Left lobe of liver (tissue), 2 donors: Measurements from ENCODE around the gene TBKBP1. TPM values are rescaled to one million over a fixed set of nuclear protein-coding genes. Genes with fewer than 3 reads are reported as not detected.

Experiments
- ATAC-seq: fragments of 200-7000 bp; cut with Tn5 transposase; one replicate; pipeline ENCODE4 v1.9.1; 2020; ENCODE audit warnings: mild to moderate bottlenecking, moderate library complexity
- DNase-seq: peaks from one replicate; pipeline ENCODE4 v3.0.0-alpha.2; 2020; ENCODE audit warnings: low spot score
- total RNA-seq: library from RNA; stranded (reverse); gene quantifications from one replicate; pipeline ENCODE4 v1.2.1, GENCODE V29; 2021
- donor health status: DM: no; HTN: no; CAD: no; lungs with moderate emphysema.
- donor health status: DM: no; HTN: yes; CAD: no.

TBKBP1 gene
- total RNA-seq, 1 donor from 2014 or later = 2.2 TPM

DNA sequence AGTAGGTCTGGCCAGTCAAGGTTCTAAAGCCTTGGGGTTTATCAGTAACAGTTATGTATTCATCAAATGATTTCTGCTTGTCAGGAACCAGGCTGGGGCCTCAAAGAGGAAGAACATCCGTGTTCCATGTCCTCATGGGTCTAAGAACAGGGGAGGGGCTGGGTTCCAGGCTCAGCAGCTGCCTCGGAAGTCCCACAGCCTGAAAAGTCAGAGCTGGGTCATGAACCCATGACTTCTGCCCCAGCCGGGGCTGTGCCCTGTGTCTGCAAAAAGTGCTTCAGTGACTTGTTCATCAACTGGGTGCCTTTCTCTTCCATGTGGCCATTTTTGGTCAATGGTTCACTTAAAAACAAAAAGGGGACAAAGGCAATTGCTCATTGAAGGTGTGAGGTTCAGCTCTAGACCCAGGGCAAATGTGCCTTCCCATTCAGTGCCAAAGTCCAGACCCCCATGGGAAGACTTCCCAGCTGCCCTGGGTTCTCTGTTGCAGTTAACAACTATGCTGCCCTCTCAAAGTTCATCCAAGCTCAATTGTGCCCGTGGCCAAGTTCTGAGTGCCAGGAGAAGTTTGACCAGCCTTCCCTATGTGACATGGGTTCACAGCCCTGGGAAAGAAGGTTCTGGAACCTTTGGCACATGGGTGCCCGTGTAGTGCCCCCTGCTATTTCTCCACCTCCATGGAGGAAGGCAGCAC is 18.5 kb downstream of the TBKBP1 start:
- peak; percentile 43 for ATAC-seq
- DNase-seq = no peak

DNA sequence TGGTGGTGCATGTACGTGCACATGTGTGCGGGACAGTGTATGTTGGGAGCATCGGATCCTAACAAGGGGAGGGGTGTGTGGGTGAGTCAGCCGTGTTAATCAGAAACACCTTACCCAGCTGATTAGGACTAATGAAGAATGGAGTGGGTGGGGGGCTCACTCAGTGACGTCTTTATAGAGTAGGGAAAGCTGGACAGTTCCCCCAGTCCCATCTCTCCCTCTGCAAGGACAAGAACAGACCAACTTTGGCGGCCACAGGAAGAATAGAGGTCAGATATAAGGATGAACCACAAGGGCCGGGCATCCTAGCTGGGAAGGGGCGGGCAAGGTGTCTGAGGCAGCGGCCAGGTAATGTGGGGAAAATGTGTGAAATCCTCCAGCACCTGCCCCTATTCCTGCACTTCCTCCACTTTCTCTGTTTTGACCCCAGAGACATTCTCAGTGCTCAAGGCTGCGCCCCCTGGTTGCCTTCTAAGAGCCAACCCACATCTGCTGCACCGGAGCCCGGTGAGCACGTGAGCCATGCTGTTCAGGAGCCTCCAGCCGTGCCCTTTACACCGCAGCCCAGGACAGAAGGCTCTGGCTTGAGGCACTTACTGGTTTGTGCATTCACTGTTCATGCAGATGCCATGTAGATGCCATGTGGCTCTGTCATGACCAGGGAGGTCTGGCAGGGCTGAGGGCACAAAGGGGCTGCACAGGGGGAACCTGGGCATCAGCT is 20.2 kb downstream of the TBKBP1 start:
- ATAC-seq = no peak

DNA sequence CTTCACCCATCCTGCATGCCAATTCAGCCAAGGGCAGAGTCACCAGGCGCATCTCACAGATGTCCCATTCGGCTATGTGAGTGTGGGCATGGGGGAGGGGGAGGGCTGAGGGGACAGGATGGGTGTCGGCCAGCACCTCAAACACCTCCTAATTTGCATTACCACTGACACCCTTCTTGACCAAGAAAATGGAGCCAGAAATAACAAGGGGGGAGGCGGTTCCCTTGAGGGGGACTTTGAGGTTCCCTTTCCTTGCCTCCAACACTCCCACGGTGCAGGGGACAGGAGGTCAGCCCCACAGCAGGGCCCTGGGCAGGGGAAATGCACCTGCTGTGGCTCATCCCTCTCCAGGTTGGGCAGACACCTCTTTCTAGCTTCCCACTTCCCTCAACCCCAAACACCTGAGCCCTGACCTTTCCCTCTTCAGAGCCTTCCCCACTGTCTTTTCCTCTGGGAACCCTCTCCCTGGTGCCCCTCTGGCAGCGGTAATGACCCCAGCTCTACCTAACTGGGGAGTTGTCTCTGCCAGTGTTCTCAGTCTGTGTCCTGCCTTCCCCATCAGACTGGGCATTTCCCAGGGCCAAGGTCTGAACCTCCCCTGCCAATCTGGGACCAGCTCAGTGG is 20.9 kb downstream of the TBKBP1 start:
- DNase-seq (no peak), ATAC-seq (no peak)

More for the DNA sequence above, 20.2 kb downstream of the TBKBP1 start:
- no peak for DNase-seq

DNA sequence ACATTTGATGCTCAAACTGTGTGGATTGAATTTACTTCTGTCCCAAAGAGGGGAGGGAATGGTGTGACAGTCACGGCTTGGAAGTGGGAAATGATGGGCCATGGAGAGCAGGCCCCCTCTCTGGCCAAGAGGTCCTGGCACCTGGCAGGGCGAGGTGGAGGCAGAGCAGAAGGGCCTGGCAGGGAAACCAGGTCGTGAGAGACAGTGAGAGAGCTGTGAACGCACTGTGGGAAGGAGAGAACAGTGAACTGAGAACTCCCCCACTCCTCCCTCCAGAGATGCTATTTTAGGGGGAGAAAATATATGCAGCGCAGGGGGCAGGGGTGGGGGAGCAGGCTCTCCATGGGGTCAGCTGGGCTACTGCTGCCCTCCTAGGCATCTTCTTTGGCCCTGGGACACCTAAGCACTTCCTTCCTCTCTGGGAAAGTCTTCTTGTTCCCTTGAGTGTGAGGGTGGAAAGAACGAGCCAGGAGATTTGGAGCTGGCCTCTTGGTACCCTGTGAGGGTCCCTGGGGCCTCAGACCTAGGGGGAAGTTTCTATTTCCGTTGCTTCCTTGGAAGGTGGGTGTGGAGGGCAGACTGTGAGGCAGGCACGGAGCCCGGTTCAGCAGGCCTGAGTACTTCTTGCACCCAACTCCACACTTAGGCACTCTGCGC is 21.8 kb downstream of the TBKBP1 start:
- DNase-seq = no peak
- ATAC-seq = no peak

DNA sequence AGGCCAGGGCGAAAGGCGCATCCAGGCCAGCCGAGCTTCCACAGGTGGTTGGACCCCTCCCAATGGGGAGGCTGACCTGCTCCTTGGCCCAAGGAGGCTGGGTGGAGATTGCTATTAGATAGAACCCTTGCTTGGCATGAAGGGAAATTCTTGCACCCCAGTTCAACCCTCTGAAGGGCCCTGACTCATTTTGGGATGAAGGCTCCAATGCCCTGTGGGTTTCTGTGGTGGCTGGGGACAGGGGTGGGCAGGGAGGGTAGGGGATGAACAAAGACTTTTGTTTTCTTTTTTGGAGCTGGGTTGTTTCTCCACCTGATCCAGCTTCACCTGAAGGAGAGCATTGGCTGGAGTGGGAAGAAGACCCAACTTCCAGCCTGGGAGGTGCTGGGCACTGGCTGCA is 22.4 kb downstream of the TBKBP1 start:
- DNase-seq (no peak), ATAC-seq (no peak)

DNA sequence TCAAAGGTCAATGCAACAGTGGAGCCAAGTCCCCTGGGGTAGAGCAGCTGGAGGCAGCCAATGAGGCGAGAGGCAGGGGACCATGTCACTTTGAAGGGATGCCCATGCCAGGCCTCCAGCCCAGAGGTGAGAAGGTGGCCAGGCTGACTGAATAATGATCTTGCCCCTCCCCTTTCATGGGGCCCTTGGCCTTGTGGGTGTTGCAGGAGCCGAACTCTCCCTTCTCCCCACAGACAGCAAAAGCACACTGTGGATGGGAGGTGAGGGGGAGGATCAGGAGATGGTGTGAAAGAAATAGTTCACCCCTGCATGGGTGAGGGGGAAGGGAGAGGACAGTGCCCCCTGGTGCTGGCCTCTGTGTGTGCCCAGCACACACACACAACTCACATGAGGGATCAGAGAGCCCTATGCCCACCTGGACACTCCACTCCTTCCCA is 23.3 kb downstream of the TBKBP1 start:
- no peak for DNase-seq
- peak; percentile 30 for ATAC-seq

DNA sequence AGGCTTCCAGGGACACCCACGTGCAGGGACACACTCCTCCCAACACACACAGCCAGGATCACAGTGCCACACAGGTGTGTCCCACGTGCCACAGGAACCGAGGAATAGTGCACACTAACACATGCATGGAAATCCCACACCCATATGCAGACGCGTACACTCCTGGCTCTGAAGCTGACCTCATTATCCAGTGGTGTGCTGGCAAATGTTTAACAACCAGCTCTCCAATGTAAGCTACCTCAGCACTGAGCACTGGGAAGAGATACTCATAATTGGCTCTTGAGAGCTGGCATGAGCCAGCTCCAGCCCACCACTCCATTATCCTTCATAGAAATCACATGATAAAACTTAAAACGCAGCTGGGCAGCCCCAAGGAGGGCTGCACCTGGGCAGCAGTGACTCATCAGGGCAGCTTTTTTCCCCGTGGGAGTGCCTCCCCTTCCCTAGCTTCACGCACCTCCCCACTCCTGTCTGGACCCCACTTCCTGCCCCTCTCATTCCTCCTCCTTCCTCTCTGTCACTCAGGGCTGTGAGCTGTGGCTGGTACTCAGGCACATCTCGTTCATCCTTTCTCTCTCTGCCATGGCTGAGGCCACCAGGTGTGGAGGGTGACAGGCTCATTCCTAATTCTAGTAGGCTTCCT is 24.1 kb downstream of the TBKBP1 start:
- peak; percentile 11 for ATAC-seq
- no peak for DNase-seq

DNA sequence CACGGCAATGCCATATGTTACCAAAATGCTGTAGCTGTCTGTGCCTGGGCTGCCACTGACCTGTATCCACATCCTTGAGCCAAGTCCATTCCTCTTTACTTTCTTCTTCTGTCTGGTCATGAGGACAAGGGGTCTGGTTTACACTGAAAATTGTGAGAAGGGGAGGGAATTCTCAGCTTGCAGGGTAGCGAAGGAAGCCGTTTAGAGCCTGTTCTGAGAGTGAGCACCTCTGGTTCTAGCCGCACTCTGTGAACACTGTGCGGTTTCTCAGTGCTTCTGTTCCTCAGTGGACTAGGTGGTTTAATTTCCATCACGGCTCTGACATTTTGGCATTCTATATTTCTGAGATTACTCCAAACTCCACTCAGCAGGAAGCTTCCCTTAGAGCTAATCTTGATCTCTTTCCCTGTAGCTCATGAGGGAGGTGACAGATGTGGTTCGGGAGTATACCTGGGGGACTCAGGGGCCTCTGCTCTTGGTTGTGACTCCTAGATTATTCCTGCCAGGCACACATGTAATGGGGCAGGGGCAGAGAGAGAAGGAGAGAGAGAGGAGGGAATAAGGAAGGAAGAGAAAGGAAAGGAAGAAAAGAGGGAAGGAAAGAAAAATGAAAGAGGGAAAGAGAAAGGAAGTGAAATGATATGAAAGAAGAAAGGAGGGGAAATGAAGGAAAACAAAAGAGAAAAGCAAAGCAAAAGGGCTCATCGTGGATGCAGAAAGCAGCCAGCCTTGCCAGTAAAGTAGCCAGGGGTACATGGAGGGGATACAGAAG is 24.9 kb downstream of the TBKBP1 start:
- no peak for DNase-seq
- no peak for ATAC-seq

DNA sequence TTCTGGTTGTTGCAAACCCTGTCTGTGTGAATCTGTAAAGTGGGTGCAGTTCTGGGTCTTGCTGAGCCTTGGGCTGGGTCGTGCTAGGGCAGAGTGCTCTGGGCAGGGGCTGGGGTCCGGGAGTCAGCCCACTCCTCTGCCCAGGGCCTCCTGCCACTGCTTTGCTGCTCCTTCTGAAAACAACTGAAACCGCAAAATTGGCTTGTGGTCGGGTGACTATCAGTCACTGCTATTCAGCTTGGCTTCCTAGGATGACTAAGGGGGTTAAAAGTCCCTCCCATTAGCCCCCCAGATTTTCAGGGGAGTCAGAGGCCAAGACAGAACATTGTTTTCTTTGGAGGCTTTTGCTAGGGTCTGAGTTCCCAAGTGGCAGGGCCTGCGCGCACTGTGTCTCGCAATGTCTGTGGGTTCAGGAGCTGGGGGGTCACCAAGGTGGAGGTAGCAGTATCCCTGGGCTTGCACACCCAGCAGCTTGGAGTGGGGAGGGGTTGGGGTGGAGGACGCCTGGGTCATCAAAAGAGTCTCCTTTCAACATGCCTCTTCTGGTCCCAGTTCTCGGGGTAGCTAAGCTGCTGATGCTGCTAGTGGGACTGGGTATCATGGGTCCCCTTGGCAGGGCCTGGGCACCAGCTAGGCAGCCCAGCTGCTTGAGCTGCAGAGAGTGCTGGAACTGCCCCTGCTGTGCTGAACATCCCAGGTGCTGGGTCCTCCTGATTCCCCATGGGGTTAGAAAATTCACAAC is 25.6 kb downstream of the TBKBP1 start:
- ATAC-seq (no peak), DNase-seq (no peak)

DNA sequence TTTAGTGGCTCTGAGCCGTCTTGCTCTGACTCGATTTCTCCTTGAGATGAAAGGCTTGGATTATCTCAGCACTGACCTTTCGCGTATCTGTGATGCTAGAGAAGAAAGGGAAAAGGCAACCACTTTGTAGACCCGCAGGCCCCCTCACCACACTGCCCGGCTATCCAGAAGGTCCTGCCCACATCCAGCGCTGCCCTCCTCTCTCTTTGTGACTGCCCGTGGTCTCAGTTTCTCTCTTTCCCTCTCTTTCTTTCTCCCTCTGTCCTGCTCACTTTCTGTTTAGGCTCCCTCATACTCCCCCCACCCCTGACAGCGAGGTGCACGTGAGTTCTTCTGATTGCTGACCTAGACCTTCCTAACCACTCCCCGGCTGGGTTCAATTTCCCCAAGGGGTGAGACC is 26.2 kb downstream of the TBKBP1 start:
- DNase-seq = no peak
- no peak for ATAC-seq

DNA sequence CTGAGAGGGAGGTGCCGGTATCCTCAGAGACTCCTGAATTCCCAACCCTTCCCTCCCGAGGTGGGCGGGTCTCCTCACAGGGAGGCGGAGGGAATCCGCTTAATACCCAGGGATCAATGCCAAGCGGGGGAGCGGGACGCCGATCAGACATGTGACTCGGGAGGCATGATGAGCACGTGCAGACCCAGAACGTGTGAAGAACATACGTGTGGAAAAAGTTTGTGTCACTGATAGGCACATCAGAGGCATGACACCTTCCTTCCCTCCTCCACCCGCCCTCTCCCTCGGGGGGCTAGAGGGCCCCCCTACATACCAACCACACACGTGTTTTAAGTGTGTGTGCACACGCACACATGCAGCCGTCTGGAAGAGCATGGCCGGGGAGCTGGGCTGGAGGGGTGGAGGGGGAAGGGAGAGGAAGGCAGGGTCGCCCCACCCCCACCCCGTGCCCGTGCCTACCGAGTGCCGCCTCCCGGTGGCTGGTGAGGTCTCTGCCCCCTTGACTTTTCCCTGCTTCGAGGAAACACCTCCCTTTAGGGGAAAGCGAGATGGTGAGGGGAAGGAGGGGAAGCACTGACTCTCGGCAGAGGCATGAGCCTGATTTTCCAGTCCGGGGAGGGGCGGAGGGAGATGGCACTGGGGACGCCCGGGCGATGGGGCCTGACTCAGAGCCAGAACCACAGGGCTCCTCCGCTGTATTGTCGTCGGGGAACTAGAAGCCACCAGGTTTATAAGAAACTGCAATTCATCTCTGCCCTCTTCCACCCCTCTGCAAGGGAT is 27.0 kb downstream of the TBKBP1 start:
- ATAC-seq (no peak), DNase-seq (no peak)

DNA sequence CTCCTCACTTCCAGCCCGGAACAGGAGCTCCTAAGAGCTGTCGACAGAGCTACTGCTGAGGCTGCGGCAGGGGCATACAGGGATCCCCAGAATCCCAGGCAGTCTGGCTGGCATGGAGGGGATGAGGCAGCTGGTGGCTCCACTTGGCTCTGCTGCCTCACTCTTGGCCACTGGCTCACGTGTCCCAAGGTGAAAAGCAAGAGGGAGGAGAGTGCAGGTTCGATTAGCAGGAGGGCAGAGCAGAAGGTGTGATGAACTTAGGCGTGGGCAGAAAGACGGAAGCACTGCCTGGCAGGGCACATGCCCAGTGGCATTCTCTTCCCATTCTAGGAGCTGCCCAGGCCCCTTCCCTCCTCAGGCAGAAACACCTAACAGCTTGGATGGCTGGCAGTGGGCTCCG is 27.8 kb downstream of the TBKBP1 start:
- no peak for DNase-seq
- no peak for ATAC-seq

DNA sequence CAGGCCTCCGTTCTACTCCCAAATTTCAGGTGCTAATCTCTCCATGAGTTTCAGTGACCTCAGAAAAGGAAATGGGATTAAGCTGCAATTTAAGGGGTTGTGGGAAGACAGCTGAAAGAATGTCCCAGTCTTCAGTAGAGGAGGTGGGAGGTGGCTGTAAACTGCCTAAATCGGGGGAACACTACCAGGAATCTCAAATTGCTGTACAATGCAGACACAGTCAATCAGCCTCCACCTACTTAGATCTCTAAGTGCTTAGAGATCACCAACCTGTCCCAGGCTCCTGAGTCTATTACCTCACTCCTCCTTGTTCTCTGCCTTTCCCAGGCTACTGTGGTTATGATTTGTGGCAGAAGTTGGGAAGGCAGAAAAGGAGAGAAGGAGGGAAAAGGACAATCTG is 30.7 kb downstream of the TBKBP1 start:
- no peak for DNase-seq
- ATAC-seq = no peak

DNA sequence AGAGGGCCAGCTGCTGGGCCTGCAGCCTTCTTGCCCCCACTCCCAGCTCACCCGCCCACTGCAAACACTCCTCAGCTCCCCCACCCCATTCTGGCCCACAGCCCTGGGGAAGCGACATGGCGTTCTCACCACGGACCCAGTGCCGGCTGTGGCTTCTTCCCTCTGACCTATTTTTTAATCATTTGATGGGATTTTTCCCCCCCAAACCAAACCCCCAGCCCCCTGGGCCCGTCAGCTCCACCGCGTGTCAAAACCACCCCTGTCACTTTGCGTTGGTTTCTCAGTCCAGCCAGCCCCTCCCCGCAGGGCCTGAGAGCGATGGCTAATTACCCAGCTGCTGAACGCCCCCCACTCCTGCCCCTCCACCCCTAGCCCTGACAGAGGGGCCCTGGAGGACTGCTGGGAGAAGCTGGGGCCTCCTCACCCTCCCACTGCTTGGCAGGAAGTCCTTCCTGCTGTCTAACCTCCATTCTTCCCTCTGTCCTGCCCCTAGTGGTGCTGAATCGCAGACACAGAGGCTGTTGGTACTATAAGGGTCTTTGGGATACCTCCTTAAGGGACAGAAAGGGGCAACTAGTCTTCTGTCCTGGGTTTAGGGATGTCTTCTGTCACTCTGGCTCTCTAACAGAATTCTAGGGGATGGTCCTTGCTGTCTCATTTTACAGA is 31.6 kb downstream of the TBKBP1 start:
- ATAC-seq (no peak), DNase-seq (no peak)

DNA sequence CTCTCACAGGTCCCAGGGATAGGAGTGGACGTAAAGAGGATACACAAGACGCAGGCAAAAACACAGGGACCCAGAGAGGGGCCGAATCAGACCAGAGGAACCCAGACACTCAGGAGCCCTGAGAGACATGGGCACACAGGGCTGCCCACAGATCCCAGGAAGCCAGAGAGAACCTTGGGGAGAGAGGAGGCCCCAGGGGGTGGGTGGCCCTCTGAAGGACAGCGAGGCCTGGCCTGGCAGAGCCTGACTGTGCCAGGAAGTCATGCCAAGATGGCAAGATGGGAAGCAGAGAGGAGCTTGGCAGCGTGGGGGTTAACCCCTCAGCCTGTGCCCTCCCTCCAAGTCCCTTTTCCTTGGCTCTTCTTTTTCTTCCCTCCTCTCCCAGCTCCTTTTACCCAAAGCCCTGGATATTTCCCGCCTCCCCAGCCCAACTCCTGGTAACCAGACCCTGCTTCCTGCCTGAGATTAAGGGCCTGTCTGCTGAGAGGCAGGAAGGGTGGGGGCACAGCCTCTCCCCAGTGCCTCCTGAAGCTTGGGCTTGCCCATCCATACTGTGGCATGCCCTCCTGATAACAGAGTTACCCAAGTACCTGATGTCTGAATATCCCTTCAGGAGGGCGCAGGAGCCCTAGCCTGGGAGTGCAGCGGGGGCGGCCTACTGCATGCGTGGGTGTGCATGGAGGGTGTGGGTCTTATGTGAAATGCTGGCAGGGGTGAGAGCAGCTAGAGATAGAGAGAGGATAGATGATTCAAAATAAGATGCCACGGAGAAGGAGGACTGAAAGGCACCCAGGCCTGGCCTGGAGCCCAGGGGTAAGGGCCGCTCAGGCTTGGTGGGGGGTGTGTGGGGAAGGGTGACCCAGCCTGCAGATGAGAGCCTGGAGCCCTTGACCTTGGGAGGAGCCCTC is 33.1 kb downstream of the TBKBP1 start:
- no peak for DNase-seq
- no peak for ATAC-seq

DNA sequence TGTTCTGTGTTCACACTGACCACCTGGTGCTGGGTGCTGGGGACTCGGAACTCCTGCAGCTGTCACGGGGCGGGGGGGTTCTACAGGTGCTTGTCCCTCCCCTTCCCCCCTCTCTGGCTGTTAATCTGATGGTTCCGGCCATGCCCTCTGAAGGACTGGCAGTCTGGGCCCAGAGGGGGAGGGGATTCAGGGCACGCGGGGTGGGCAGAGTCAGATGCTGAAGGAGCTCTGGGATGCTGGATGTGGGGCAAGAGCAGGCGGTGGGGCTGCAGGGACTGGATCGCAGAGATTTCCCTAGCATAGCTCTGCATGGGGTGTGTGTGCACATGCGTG is 33.7 kb downstream of the TBKBP1 start:
- ATAC-seq = no peak
- DNase-seq = no peak

DNA sequence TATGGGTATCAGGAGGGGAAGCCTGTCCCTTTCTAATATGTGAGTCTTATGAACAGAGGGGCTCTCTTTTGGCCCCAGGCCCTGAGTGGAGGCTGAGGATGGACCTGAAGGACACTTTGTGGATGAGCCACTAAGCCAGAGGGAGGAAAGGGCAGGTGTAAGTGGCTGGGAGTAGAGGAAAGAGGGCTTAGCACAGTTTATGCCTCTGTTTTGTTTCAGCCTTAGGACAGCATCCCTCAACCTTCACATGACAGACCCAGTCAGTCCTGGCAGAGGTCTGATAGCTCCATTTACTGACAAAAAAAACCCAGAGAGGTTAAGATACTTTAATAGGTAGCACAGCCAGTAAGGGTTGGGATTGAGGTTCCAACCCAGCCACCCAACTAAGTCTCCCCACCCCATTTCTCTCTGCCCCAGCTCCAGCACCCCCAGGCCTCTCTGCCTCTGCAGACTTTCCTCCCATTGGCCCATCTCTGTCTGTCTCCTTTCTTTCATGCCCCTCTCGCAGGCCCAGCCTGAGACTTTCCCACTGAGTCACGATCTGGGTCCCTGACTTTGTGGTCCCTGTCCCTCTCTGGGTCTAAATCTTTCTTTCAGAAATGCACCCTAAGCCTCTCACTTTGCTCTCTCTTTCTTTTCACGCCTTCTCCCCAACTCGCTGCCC is 34.4 kb downstream of the TBKBP1 start:
- no peak for ATAC-seq
- no peak for DNase-seq
